ENCODE results near the gene RDH14. TPM values are rescaled to one million over a fixed set of nuclear protein-coding genes. Genes with fewer than 3 reads are reported as not detected.
A peak's percentile ranks its signal among the peaks of the same experiment; 100 is the strongest.

The RDH14 gene
- total RNA-seq, 6 experiments from 2014 or later: 9.2 to 21.5 (median 12.8) TPM

DNA sequence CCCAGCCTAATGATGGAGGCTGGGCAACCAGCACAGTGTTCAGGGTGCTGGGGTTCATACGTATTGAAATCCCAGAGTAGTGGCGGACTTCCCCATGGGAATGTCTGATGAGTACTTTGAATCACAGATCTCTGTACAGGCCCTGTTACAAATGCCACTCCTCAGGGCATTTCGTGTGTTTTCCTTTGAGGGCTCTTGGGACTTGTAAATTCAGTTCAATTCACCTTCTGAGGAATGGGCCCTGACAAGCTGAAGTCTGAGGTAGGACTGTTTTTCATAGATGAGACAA lies 288 bp upstream of the RDH14 start:
- peak overlapping the region; percentile 77 to 89 (median 87) for H3K4me3 ChIP-seq
- no peaks in the 10 kb centered on the region for H3K9me3 ChIP-seq
- H3K4me1 ChIP-seq: peaks cover 0 to 23% (median 0%) of the 10 kb centered on the region in 4 donors
- TF ChIP-seq POLR2A (IDR thresholded peaks at IDR 0.05): no peak
- TF ChIP-seq, protein P1, sequence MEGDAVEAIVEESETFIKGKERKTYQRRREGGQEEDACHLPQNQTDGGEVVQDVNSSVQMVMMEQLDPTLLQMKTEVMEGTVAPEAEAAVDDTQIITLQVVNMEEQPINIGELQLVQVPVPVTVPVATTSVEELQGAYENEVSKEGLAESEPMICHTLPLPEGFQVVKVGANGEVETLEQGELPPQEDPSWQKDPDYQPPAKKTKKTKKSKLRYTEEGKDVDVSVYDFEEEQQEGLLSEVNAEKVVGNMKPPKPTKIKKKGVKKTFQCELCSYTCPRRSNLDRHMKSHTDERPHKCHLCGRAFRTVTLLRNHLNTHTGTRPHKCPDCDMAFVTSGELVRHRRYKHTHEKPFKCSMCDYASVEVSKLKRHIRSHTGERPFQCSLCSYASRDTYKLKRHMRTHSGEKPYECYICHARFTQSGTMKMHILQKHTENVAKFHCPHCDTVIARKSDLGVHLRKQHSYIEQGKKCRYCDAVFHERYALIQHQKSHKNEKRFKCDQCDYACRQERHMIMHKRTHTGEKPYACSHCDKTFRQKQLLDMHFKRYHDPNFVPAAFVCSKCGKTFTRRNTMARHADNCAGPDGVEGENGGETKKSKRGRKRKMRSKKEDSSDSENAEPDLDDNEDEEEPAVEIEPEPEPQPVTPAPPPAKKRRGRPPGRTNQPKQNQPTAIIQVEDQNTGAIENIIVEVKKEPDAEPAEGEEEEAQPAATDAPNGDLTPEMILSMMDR (IDR thresholded peaks at IDR 0.05): no peak
- no peak for ATAC-seq
- no peaks in the 10 kb centered on the region for H3K36me3 ChIP-seq
- H3K27ac ChIP-seq: peak overlapping the region; percentile 94 to 98 (median 96)
- WGBS (ENCODE audit: insufficient coverage, low coverage, low lambda C conversion rate, missing lambda C conversion rate): 0% methylated on average over 3 of the region's 3 CpGs
- intact Hi-C loops (cut with DNase I): no loop called here
- no peaks in the 10 kb centered on the region for H3K27me3 ChIP-seq
- DNase-seq: no peak

DNA sequence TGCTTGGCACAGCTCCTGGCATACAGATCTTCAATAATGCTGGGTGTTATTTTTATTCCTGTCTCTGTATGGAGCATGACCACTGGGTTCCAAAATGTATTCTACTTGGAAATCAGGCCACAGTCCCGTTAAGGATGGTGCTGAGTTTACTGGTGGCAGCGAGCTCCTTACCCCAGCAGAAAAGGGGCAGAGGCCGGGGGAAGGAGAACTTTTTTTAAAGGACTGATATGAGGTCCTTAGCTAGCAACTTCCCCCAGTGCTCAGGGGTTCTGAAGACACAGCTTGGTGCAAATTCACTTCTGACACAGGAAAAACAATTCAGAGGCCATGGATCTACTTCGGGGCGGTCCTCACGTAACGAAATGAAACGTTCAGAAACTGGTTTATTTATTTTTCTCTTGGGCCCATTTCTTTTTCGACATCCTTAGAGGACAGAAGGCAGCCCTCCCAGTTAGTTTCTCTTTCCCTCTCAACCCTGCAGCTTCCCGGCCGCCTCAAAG lies 872 bp downstream of the RDH14 start:
- ATAC-seq (peak in 1 of 4 donors; percentile 1), DNase-seq (no peak)
- no peaks in the 10 kb centered on the region for H3K27me3 ChIP-seq
- TF ChIP-seq POLR2A (IDR thresholded peaks at IDR 0.05): no peak
- 0% methylated on average over 11 of the region's 11 CpGs for WGBS (ENCODE audit: insufficient coverage, low coverage, low lambda C conversion rate, missing lambda C conversion rate)
- intact Hi-C loops (cut with DNase I): no loop called here
- peak overlapping the region; percentile 94 to 98 (median 96) for H3K27ac ChIP-seq
- peaks cover 0 to 10% (median 4%) of the 10 kb centered on the region in 4 donors for H3K36me3 ChIP-seq
- H3K9me3 ChIP-seq: no peaks in the 10 kb centered on the region
- peak overlapping the region; percentile 77 to 89 (median 87) for H3K4me3 ChIP-seq
- peaks cover 0 to 23% (median 0%) of the 10 kb centered on the region in 4 donors for H3K4me1 ChIP-seq

DNA sequence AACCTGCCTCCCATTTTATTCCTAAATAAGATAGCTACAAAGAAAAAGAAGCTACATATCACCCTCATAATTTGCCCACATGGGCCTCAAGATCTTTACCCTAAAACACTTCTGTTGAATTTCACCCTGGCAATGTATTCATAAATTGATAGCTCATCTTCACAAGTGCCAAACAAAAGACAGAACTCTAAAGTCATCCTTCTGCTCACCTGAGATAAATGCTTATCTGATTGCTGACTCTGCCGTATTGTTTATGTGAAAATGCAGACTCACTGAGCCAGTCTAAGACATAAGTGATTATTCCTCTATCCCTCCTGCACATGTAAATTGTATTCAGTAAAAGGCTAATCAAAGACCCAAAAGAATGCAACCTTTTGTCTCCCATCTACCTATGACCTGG lies 2.0 kb downstream of the RDH14 start:
- DNase-seq (no peak), ATAC-seq (no peak)
- Histone ChIP-seq H3K36me3 (peaks cover 0 to 10% (median 4%) of the 10 kb centered on the region in 4 donors), H3K9me3 (no peaks in the 10 kb centered on the region), H3K4me1 (peaks cover 0 to 23% (median 0%) of the 10 kb centered on the region in 4 donors), H3K27ac (no peak overlapping the region), H3K4me3 (no peak overlapping the region), H3K27me3 (no peaks in the 10 kb centered on the region)
- TF ChIP-seq POLR2A (IDR thresholded peaks at IDR 0.05): no peak
- intact Hi-C loops (cut with DNase I): no loop called here
- 57% methylated on average over 1 of the region's 1 CpG for WGBS (ENCODE audit: insufficient coverage, low coverage, low lambda C conversion rate, missing lambda C conversion rate)

DNA sequence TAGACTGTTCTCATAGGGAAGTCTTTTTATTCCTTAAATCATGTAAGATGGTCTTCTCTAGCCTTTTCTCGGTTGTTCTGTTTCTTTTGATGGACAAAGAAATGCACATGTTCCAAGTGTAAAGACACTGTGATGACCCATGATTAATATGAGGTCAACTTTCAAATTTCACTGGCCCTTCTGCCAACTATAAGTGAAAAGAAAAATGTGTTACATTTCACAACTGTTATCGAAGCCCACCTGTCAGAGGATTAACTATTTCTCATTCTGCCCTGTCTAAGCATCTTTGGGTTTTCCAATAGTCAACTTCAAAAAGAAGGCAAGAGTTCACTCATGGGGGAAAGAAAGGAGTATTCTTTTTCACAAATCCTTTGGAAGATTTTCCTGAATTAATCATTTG lies 3.3 kb downstream of the RDH14 start:
- no peak for DNase-seq
- no peak for TF ChIP-seq POLR2A (IDR thresholded peaks at IDR 0.05)
- TF ChIP-seq, protein P1 (IDR thresholded peaks at IDR 0.05): no peak
- Histone ChIP-seq H3K9me3 (no peaks in the 10 kb centered on the region), H3K4me1 (peaks cover 0 to 23% (median 0%) of the 10 kb centered on the region in 4 donors), H3K27me3 (no peaks in the 10 kb centered on the region), H3K4me3 (no peak overlapping the region), H3K27ac (no peak overlapping the region), H3K36me3 (peaks cover 0 to 10% (median 4%) of the 10 kb centered on the region in 4 donors)
- WGBS (ENCODE audit: insufficient coverage, low coverage, low lambda C conversion rate, missing lambda C conversion rate): 90% methylated on average over 1 of the region's 2 CpGs
- intact Hi-C loops (cut with DNase I): no loop called here
- no peak for ATAC-seq

DNA sequence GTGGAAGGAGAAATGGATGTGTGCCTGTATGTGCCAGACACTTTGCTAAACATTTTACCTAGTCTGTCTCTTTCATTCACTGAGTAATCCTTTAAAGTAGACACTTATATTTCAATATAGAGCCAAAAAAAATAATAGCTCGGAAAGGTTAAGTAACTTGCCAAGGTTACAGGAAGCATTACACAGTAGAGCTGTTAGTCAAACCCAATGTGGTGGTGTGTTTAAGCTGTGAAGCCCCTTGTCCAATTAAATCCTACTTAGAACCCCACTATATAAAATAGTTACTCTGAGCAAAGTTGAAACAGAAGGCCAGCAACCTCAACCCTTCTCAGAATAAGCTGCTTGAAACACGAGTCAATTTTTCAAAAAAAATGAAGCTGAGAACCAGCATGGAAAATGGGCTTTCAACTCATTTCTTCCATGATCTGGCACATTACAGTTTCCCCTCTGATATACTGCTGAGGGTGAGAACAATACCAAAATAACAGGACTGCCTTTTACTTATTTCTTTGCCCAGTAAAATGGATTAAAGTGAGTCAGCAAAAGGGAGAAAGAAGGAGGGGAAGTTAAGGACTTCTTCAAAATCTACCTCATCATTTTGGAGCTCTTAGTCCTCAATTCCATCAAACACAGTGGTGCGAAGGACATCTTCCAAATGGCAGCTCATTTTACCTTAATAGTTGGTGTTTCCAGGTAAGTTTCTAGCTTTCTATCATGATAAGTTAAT lies 7.9 kb downstream of the RDH14 start:
- DNase-seq: no peak
- Histone ChIP-seq H3K9me3 (no peaks in the 10 kb centered on the region), H3K4me1 (peaks cover 0 to 5% (median 0%) of the 10 kb centered on the region in 4 donors), H3K27me3 (no peaks in the 10 kb centered on the region), H3K36me3 (peaks cover 0 to 10% (median 4%) of the 10 kb centered on the region in 4 donors), H3K4me3 (no peak overlapping the region), H3K27ac (no peak overlapping the region)
- intact Hi-C loops (cut with DNase I): no loop called here
- ATAC-seq: no peak
- WGBS (ENCODE audit: insufficient coverage, low coverage, low lambda C conversion rate, missing lambda C conversion rate): 66% methylated on average over 3 of the region's 3 CpGs
- TF ChIP-seq, protein P1 (IDR thresholded peaks at IDR 0.05): no peak
- no peak for TF ChIP-seq POLR2A (IDR thresholded peaks at IDR 0.05)
